Panc1 (cell line): ENCODE measurements around the gene P2RX1. TPM values are rescaled to one million over a fixed set of nuclear protein-coding genes. Genes with fewer than 3 reads are reported as not detected.

Experiments used
- ATAC-seq: fragments of 200-7000 bp; cut with Tn5 transposase; 2 replicates; pipeline ENCODE4 v1.9.1; 2020; ENCODE audit warnings: mild to moderate bottlenecking, moderate library complexity
- BruUV-seq: library from RNA; stranded (reverse); fragments of 400-500 nt; replicated peaks from 2 replicates; lab custom pipeline; 2021; lab: Mats Ljungman, UMichigan
- CTCF ChIA-PET: fragments of 300-600 bp; sonication (Branson Sonifier 250); formaldehyde crosslinking; loops from one replicate; lab custom pipeline; 2022; ENCODE audit warnings: antibody characterized with exemption; lab: Charles Lee
- POLR2A ChIA-PET: fragments of 300-600 bp; sonication (Branson Sonifier 250); formaldehyde crosslinking; loops from one replicate; lab custom pipeline; 2022; ENCODE audit warnings: antibody characterized with exemption; lab: Charles Lee
- DNase-seq: peaks from one replicate; pipeline ENCODE4 v3.0.0-alpha.2; 2010; ENCODE audit warnings: low read depth, low spot score
- H3K27ac ChIP-seq: 2 replicates; pipeline ENCODE4 v1.5.1; 2011; ENCODE audit warnings: mild to moderate bottlenecking, low read length, inconsistent platforms
- H3K27me3 ChIP-seq: fragments of 200-500 bp; sonication (Bioruptor generic); 2 replicates; pipeline ENCODE4 v1.6.0; 2014; ENCODE audit warnings: low read length, inconsistent platforms; ENCODE audit not compliant: control insufficient read depth, insufficient read depth
- H3K36me3 ChIP-seq: fragments of 200-500 bp; sonication (Bioruptor generic); 2 replicates; pipeline ENCODE4 v1.5.1; 2014; ENCODE audit warnings: inconsistent platforms, mild to moderate bottlenecking, low read length, moderate library complexity; ENCODE audit not compliant: control insufficient read depth, insufficient read depth
- H3K4me1 ChIP-seq: 2 replicates; pipeline ENCODE4 v1.5.1; 2011; ENCODE audit warnings: inconsistent platforms, mild to moderate bottlenecking, low read length, moderate library complexity; ENCODE audit not compliant: control insufficient read depth, insufficient read depth
- H3K4me3 ChIP-seq, 2 experiments: 2 replicates each; pipeline ENCODE4 v1.5.1; 2011 to 2012; ENCODE audit warnings: low read depth in 2 of 2, low read length in 2 of 2, mild to moderate bottlenecking in 2 of 2, inconsistent platforms in 1 of 2, moderate library complexity in 1 of 2
- H3K9me3 ChIP-seq: fragments of 200-500 bp; sonication (Bioruptor generic); 2 replicates; pipeline ENCODE4 v1.5.1; 2014; ENCODE audit warnings: low read depth, mild to moderate bottlenecking, inconsistent platforms, low read length, moderate library complexity; ENCODE audit not compliant: control insufficient read depth, insufficient read depth
- CTCF ChIP-seq: fragments of 450-650 bp; IDR thresholded peaks from 2 replicates; pipeline ENCODE4 v1.5.1; 2017; ENCODE audit warnings: mild to moderate bottlenecking
- POLR2AphosphoS5 ChIP-seq: IDR thresholded peaks from 2 replicates; pipeline ENCODE4 v1.6.1; 2012; ENCODE audit warnings: mild to moderate bottlenecking, low read depth, low read length, moderate library complexity
- REST ChIP-seq, 2 experiments: IDR thresholded peaks; 2 replicates each; pipeline ENCODE4 v1.6.1; 2011 to 2012; ENCODE audit warnings: low read depth in 2 of 2, control low read depth in 1 of 2, low read length in 1 of 2, mild to moderate bottlenecking in 1 of 2, moderate library complexity in 1 of 2; ENCODE audit not compliant: insufficient read depth in 1 of 2
- SIN3A ChIP-seq: IDR thresholded peaks from 2 replicates; pipeline ENCODE4 v1.6.1; 2012; ENCODE audit warnings: low read depth, mild to moderate bottlenecking, low read length, moderate library complexity, borderline replicate concordance; ENCODE audit not compliant: insufficient read depth
- TCF7L2 ChIP-seq: IDR thresholded peaks from 2 replicates; pipeline ENCODE4 v1.6.1; 2011; ENCODE audit warnings: mild to moderate bottlenecking, low read depth, low read length, inconsistent platforms
- in situ Hi-C: cut with HindIII; loops from 2 replicates; pipeline ENCODE4 v1.10.0; 2016; ENCODE audit warnings: low sequenced_read_pairs, low pct_unique_long_range_greater_than_20kb
- intact Hi-C: fragments of 100-400 bp; cut with micrococcal nuclease; formaldehyde crosslinking; loops from one replicate; pipeline ENCODE4 v1.10.0; 2022; ENCODE audit not compliant: unreplicated experiment
- total RNA-seq: library from RNA; stranded (reverse); gene quantifications from one replicate; pipeline ENCODE4 v1.2.1, GENCODE V29; 2021; ENCODE audit not compliant: unreplicated experiment

Gene P2RX1
- total RNA-seq, 1 experiment from 2014 or later = not detected

GRCh38 chr17:3879591-3880417 lies 36.5 kb downstream of the P2RX1 start:
- ATAC-seq (no peak), DNase-seq (no peak)
- no peaks in the 10 kb centered on the region for H3K4me1 ChIP-seq
- H3K27me3 ChIP-seq = no peaks in the 10 kb centered on the region
- no peaks in the 10 kb centered on the region for H3K9me3 ChIP-seq
- H3K4me3 ChIP-seq = no peak overlapping the region
- no peak for TF ChIP-seq POLR2AphosphoS5
- TF ChIP-seq CTCF = no peak
- no peak for TF ChIP-seq TCF7L2
- TF ChIP-seq REST (IDR thresholded peaks at IDR 0.05; ENCODE audit: insufficient read depth in 1 of 2, low read depth in 2 of 2, low read length in 1 of 2) = no peak
- no peak for TF ChIP-seq SIN3A
- intact Hi-C loops (no loop called here), in situ Hi-C loops (no loop called here)
- ChIA-PET CTCF (no interaction called here), POLR2A (no interaction called here)
- H3K27ac ChIP-seq = no peak overlapping the region
- BruUV-seq = no TSS peak
- no peaks in the 10 kb centered on the region for H3K36me3 ChIP-seq

- no peak for DNase-seq
- no peak overlapping the region for H3K27ac ChIP-seq
Measured at GRCh38 chr17:3879186-3879585, 37.1 kb downstream of the P2RX1 start.

More at GRCh38 chr17:3879186-3879585, 37.1 kb downstream of the P2RX1 start:
- Histone ChIP-seq H3K27me3 (no peaks in the 10 kb centered on the region), H3K4me3 (no peak overlapping the region), H3K9me3 (no peaks in the 10 kb centered on the region), H3K36me3 (no peaks in the 10 kb centered on the region), H3K4me1 (no peaks in the 10 kb centered on the region)
- intact Hi-C loops = no loop called here
- TF ChIP-seq POLR2AphosphoS5 (no peak), SIN3A (no peak), CTCF (no peak), REST (IDR thresholded peaks at IDR 0.05; ENCODE audit: insufficient read depth in 1 of 2, low read depth in 2 of 2, low read length in 1 of 2) (no peak), TCF7L2 (no peak)
- CTCF ChIA-PET = no interaction called here
- no peak for ATAC-seq
- POLR2A ChIA-PET = no interaction called here
- no TSS peak for BruUV-seq
- in situ Hi-C loops = no loop called here
